ENCODE measurements around the gene SNUPN. TPM values are rescaled to one million over a fixed set of nuclear protein-coding genes. Genes with fewer than 3 reads are reported as not detected.

SNUPN gene
- total RNA-seq, 1 experiment from 2014 or later: 12.5 TPM

DNA sequence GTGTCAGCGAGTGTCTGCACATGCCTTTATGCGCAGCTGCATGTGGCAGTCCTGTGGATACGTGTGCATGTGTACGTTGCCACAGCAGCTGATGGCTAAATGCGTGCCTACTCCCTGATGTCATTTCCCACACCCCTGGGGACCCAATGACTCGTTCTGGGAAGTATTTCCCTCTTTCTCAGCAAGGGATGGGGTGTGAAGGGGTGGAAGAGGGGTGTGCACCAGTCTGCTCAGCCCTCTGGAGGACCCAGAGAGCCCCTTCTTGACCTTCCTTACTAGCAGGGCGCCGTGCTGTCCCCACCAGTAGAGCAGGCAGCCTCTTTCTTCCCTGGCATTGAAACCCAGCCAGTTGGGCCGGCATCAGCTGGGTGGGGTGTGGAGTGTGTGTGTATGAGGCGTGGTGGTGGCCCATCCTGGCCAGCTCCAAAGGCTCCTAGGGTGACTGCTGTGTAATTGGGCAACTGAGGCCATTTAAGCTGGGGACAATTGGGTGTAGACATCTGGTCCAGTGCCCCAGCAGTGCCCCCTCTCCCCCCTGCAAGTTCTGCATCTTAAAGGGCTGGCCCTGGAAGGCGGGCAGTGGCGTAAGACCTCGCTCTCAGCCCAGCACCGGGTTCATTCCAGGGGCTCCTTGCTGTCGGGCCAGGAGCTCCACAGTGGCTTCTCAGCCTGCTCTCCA is 41.4 kb upstream of the SNUPN start:
- Mint-ChIP-seq H3K4me3 (ENCODE audit: unreplicated experiment) (peak overlapping the region; percentile 42), H3K4me1 (ENCODE audit: low read depth, unreplicated experiment) (peaks cover 37% of the 10 kb centered on the region), H3K9me3 (ENCODE audit: unreplicated experiment) (no peaks in the 10 kb centered on the region), H3K27me3 (ENCODE audit: insufficient read depth, unreplicated experiment) (no peaks in the 10 kb centered on the region), H3K27ac (ENCODE audit: unreplicated experiment) (peak overlapping the region; percentile 31), H3K36me3 (ENCODE audit: insufficient read depth, unreplicated experiment) (peaks cover 21% of the 10 kb centered on the region)
- no TSS peak for BruUV-seq (replicated peaks)
- no peaks in the 10 kb centered on the region; the same call in 1 of the 2 replicates for H3K36me3 ChIP-seq (ENCODE audit: control insufficient read depth, insufficient read depth, low read length)
- TF ChIP-seq CTCF (IDR thresholded peaks at IDR 0.05; ENCODE audit: insufficient read depth in 1 of 2, low read depth in 1 of 2, low read length in 1 of 2, severe bottlenecking in 1 of 2, unreplicated experiment in 1 of 2): no peak
- CTCF ChIA-PET: interaction anchor here (1.1 to 1.8 kb wide), 2 partner anchors 13 to 19 kb away, joined by 5 to 7 read pairs; partner anchors contain the start of gene SNX33
- no peak for DNase-seq
- no peaks in the 10 kb centered on the region for H3K27me3 ChIP-seq (replicated peaks; ENCODE audit: control insufficient read depth, insufficient read depth, low read length)
- no peaks in the 10 kb centered on the region for H3K9me3 ChIP-seq
- peaks cover 49% of the 10 kb centered on the region for H3K4me1 ChIP-seq
- intact Hi-C loops (cut with micrococcal nuclease; ENCODE audit: unreplicated experiment): no loop called here
- POLR2A ChIA-PET: interaction anchor here (0.6 to 1.3 kb wide), 2 partner anchors 19 to 39 kb away, joined by 3 to 4 read pairs; partner anchors contain the start of gene SNX33
- no peak overlapping the region for H3K4me3 ChIP-seq (ENCODE audit: low read depth, low read length)

- H3K27me3 ChIP-seq (replicated peaks; ENCODE audit: control insufficient read depth, insufficient read depth, low read length): no peaks in the 10 kb centered on the region
- no peaks in the 10 kb centered on the region for H3K9me3 Mint-ChIP-seq (ENCODE audit: unreplicated experiment)
- no peak for TF ChIP-seq CTCF (IDR thresholded peaks at IDR 0.05; ENCODE audit: insufficient read depth in 1 of 2, low read depth in 1 of 2, low read length in 1 of 2, severe bottlenecking in 1 of 2, unreplicated experiment in 1 of 2)
- ChIA-PET CTCF (interaction anchor here (0.6 to 1.6 kb wide), 3 partner anchors 9 to 213 kb away, joined by 3 to 9 read pairs (median 3); partner anchors contain the start of genes SIN3A and SNX33), POLR2A (interaction anchor here (1.0 to 1.2 kb wide), 2 partner anchors 16 to 24 kb away, joined by 4 to 5 read pairs; partner anchors contain the start of genes IMP3 and SNX33)
- H3K4me3 Mint-ChIP-seq (ENCODE audit: unreplicated experiment): peak overlapping the region; percentile 59
- BruUV-seq (replicated peaks): no TSS peak
- peak; percentile 84 to 87 for DNase-seq
- H3K4me3 ChIP-seq (ENCODE audit: low read depth, low read length): 0 out of 2 replicates have a peak overlapping the region, but pooled peaks have one; percentile 18
- no peaks in the 10 kb centered on the region for H3K9me3 ChIP-seq
- H3K36me3 ChIP-seq (ENCODE audit: control insufficient read depth, insufficient read depth, low read length): no peaks in the 10 kb centered on the region; the same call in none of the 2 replicates
- intact Hi-C loops (cut with micrococcal nuclease; ENCODE audit: unreplicated experiment): loop anchor here (1.0 to 2.0 kb wide), 2 partner anchors 8 to 15 kb away; no protein-coding TSS in a partner anchor
- peaks cover 64% of the 10 kb centered on the region for H3K4me1 ChIP-seq
- peaks cover 48% of the 10 kb centered on the region for H3K4me1 Mint-ChIP-seq (ENCODE audit: low read depth, unreplicated experiment)
- no peaks in the 10 kb centered on the region for H3K27me3 Mint-ChIP-seq (ENCODE audit: insufficient read depth, unreplicated experiment)
- peaks cover 21% of the 10 kb centered on the region for H3K36me3 Mint-ChIP-seq (ENCODE audit: insufficient read depth, unreplicated experiment)
- peak overlapping the region; percentile 75 for H3K27ac Mint-ChIP-seq (ENCODE audit: unreplicated experiment)
Observed at GRCh38 chr15:75663931-75664421, 38.5 kb upstream of the SNUPN start.

- Histone ChIP-seq H3K4me3 (ENCODE audit: low read depth, low read length) (no peak overlapping the region), H3K27me3 (replicated peaks; ENCODE audit: control insufficient read depth, insufficient read depth, low read length) (no peaks in the 10 kb centered on the region), H3K36me3 (ENCODE audit: control insufficient read depth, insufficient read depth, low read length) (no peaks in the 10 kb centered on the region; the same call in none of the 2 replicates), H3K9me3 (no peaks in the 10 kb centered on the region), H3K4me1 (peaks cover 64% of the 10 kb centered on the region)
- no peak for DNase-seq
- H3K27ac Mint-ChIP-seq (ENCODE audit: unreplicated experiment): peak overlapping the region; percentile 75
- peaks cover 21% of the 10 kb centered on the region for H3K36me3 Mint-ChIP-seq (ENCODE audit: insufficient read depth, unreplicated experiment)
- POLR2A ChIA-PET: interaction anchor here (1.0 kb wide), 1 partner anchor 15 kb away, joined by 4 read pairs; the partner anchor contains the start of gene SNX33
- no peak for TF ChIP-seq CTCF (IDR thresholded peaks at IDR 0.05; ENCODE audit: insufficient read depth in 1 of 2, low read depth in 1 of 2, low read length in 1 of 2, severe bottlenecking in 1 of 2, unreplicated experiment in 1 of 2)
- H3K9me3 Mint-ChIP-seq (ENCODE audit: unreplicated experiment): no peaks in the 10 kb centered on the region
- H3K4me1 Mint-ChIP-seq (ENCODE audit: low read depth, unreplicated experiment): peaks cover 58% of the 10 kb centered on the region
- no peak overlapping the region for H3K4me3 Mint-ChIP-seq (ENCODE audit: unreplicated experiment)
- no peaks in the 10 kb centered on the region for H3K27me3 Mint-ChIP-seq (ENCODE audit: insufficient read depth, unreplicated experiment)
- CTCF ChIA-PET: interaction anchor here (1.6 kb wide), 1 partner anchor 16 kb away, joined by 9 read pairs; the partner anchor contains the start of gene SNX33
- BruUV-seq (replicated peaks): no TSS peak
- intact Hi-C loops (cut with micrococcal nuclease; ENCODE audit: unreplicated experiment): no loop called here
Observed at GRCh38 chr15:75662823-75663519, 37.4 kb upstream of the SNUPN start.

Measured in Caco-2 (cell line).